ENCODE measurements around the gene CTBP2.

GRCh38 chr10:124991835-124992234, 168.5 kb downstream of the CTBP2 start:
- TF ChIP-seq POLR2A (IDR thresholded peaks at IDR 0.05) (no peak), CTCF (IDR thresholded peaks at IDR 0.05) (no peak)
